ENCODE measurements around the gene GABBR1.

DNA sequence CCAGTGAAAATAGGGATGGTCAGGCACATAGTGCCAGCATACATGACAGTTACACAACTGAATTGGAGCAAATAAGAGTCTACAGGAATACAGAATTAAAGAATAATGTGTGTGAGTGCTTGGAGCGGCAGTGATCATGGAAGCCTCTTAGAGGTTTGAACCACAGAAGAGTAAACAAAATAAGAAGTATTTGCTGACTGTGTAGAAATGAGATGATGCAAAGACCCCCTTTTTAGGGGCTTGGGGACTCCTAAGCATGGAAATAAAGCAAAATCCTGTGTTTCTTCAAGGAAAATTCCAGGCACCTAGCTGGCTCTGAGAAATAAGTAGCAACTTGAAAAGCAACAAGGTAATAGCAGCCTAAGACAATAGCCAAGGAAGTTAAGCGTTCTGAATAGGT, 41.3 kb downstream of the GABBR1 start:
- TF ChIP-seq CTCF (conservative IDR thresholded peaks at IDR 0.05; ENCODE audit: low read length) (no peak), EZH2phosphoT487 (IDR thresholded peaks at IDR 0.05; ENCODE audit: borderline replicate concordance, low read depth, low read length) (no peak)
